Cardiac fibroblast (primary cell): ENCODE results near the gene INSC.

ENCODE experiments used
- DNase-seq, 2 donors: peaks; one replicate each; pipeline versions ENCODE4 v3.0.0 to v3.0.0-alpha.2; 2010; ENCODE audit warnings: low read depth in 2 of 2
- H3K4me3 ChIP-seq, 2 donors: replicated peaks in 1 of 2; 1 replicate in 1 of 2; 2 replicates in 1 of 2; pipeline ENCODE4 v1.5.1; 2011; ENCODE audit warnings: low read depth in 2 of 2, low read length in 2 of 2, mild to moderate bottlenecking in 2 of 2, moderate library complexity in 1 of 2
- CTCF ChIP-seq: IDR thresholded peaks from one replicate; pipeline ENCODE4 v1.5.1; 2011; ENCODE audit warnings: low read depth, mild to moderate bottlenecking, low read length, inconsistent platforms

INSC gene

GRCh38 chr11:15176646-15177163 is 62.0 kb downstream of the INSC start:
- no peak for TF ChIP-seq CTCF
- DNase-seq: no peak

DNA sequence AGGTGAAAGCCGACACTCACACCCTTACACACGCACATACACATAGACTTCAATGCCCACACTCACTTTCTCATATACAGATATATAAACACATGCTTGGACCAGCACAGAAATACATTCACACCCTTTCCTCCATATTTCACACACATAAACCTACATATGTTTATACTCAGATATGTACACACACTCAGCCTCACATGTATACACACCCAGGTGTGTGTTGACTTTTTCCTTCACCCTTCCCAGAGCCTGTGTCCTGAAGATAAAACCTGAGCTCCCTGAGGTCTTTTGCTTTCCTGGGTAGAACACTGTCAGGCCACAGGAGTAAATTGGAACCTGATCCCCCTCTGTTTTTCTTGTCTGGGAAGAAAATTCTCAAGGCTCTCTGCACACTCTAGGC is 62.8 kb downstream of the INSC start:
- TF ChIP-seq CTCF: no peak
- no peak overlapping the region for H3K4me3 ChIP-seq
- DNase-seq: no peak

More at GRCh38 chr11:15176646-15177163, 62.0 kb downstream of the INSC start:
- no peak overlapping the region for H3K4me3 ChIP-seq

DNA sequence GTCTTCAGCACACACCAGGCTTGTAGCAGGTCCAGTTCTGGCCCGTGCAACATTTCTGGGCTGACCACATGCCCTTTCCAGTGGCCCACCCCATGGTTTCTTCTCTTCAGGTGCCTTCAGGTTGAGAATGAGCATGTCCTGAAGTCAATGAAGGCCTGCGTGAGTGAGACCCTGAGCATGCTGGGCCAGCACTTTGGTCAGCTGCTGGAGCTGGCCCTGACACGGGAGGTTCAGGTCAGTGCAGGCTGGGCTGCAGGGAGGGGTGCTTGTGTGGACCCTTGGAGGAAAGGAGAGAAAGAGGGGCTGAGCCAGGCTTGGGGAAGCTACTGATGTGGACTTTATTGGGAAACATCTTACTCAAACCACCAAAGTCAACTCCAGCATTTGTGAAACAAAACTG is 63.5 kb downstream of the INSC start:
- TF ChIP-seq CTCF: no peak
- H3K4me3 ChIP-seq: no peak overlapping the region
- DNase-seq: no peak

DNA sequence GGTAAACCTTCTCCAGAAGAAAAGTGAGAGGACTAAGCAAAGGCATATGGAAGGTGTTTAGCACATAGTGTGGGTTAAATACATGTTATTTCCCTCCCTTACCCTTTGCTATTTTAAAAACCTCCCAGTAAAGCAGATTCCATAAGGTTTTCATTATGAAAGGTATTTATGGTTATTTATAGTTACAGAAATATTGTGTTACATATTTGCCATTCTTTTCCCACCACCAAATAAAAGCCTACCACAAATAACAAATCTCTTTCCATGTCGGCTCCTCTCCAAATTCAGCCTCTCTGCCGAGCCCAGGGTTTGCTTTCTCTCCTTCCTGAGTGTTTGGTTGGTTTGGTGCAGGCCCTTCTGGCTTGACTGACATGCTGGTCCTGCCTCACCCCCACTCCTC is 64.4 kb downstream of the INSC start:
- DNase-seq: peak in 1 of 2 donors; percentile 31
- H3K4me3 ChIP-seq: no peak overlapping the region
- no peak for TF ChIP-seq CTCF

GRCh38 chr11:15180212-15180792 is 65.6 kb downstream of the INSC start:
- TF ChIP-seq CTCF: no peak
- H3K4me3 ChIP-seq: no peak overlapping the region
- DNase-seq: peak in 1 of 2 donors; percentile 2

DNA sequence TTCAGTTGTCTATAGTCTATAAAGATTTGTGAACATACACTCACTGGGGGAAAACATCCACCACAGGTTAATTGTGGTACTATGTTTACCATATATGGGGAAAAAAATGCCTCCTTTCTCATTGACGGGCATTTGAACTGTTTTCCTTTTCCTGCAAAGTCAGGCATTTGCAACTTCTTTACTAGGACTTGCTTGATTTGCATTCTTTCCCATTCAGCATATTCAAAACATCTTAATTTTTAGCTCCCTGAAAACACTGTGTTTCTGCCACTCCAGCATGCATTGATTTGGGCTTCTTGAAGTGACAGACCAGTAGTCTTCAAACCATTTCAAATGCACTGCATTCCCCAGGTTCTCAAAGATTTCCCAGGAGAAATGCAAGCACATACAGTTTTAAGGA is 67.6 kb downstream of the INSC start:
- no peak overlapping the region for H3K4me3 ChIP-seq
- TF ChIP-seq CTCF: no peak
- DNase-seq: no peak

DNA sequence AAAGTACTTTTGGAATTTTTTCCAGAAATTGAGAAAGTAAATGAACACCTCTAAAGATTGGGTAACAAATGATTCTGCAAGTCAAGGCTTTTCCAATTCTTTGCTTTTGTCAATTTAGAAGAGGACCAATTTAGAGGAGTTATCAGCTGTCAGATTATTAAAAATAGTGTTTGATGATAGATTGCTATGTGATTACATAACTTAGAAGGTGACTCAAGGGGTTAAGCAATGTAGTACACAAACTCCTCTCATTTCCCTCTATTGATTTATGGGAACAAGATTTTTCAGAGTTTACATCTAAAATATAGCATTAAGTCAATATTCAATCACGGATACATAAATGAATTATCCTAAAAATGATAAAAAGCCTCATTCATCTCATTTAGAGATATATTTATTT is 70.3 kb downstream of the INSC start:
- TF ChIP-seq CTCF: no peak
- no peak for DNase-seq
- H3K4me3 ChIP-seq: no peak overlapping the region
